GM19035 (cell line): ENCODE data around the gene SEC24C.
"Not testable (repeated sequence)": the region's sequence is repeated elsewhere in the genome, so short reads cannot be mapped to it uniquely, and the experiment has no call there.

Source experiments
- ATAC-seq: cut with Tn5 transposase; IDR thresholded peaks from one replicate; pipeline ENCODE4 v1.9.1; 2021; ENCODE audit not compliant: unreplicated experiment

Gene SEC24C

GRCh38 chr10:73743905-73744663 is at the start of gene SEC24C:
Gene SEC24C (plus strand): TSS chr10:73744372. CDS start chr10:73746833, 2,461 bp downstream.
- peak; percentile 90 for ATAC-seq

- ATAC-seq, result not testable (repeated sequence)
Measured at GRCh38 chr10:73695302-73695701, 48.9 kb upstream of the SEC24C start.

- not testable (repeated sequence) for ATAC-seq
Measured at GRCh38 chr10:73697675-73698159, 46.5 kb upstream of the SEC24C start, which contains the start of gene AGAP5. Gene AGAP5 (minus strand): TSS chr10:73698109. CDS start chr10:73697755, 354 bp downstream.

GRCh38 chr10:73698819-73699218 is 45.4 kb upstream of the SEC24C start:
- ATAC-seq, result not testable (repeated sequence)

GRCh38 chr10:73703924-73704323 is 40.2 kb upstream of the SEC24C start:
- not testable (repeated sequence) for ATAC-seq

GRCh38 chr10:73705506-73706072 is 38.6 kb upstream of the SEC24C start:
- not testable (repeated sequence) for ATAC-seq

GRCh38 chr10:73706488-73706887 is 37.7 kb upstream of the SEC24C start:
- ATAC-seq, result not testable (repeated sequence)

GRCh38 chr10:73707628-73708027 is 36.5 kb upstream of the SEC24C start:
- not testable (repeated sequence) for ATAC-seq

- not testable (repeated sequence) for ATAC-seq
Measured at GRCh38 chr10:73708122-73708521, 36.0 kb upstream of the SEC24C start.

GRCh38 chr10:73711683-73712082 is 32.5 kb upstream of the SEC24C start:
- not testable (repeated sequence) for ATAC-seq

- not testable (repeated sequence) for ATAC-seq
Measured at GRCh38 chr10:73713912-73714311, 30.3 kb upstream of the SEC24C start.

GRCh38 chr10:73714483-73714882 is 29.7 kb upstream of the SEC24C start:
- ATAC-seq, result not testable (repeated sequence)

GRCh38 chr10:73715179-73716156 is 28.7 kb upstream of the SEC24C start:
- ATAC-seq, result not testable (repeated sequence)

GRCh38 chr10:73716251-73716650 is 27.9 kb upstream of the SEC24C start:
- no peak for ATAC-seq

- ATAC-seq, result no peak
Measured at GRCh38 chr10:73717556-73717955, 26.6 kb upstream of the SEC24C start.

- not testable (repeated sequence) for ATAC-seq
Measured at GRCh38 chr10:73720561-73720960, 23.6 kb upstream of the SEC24C start.

GRCh38 chr10:73723516-73723915 is 20.7 kb upstream of the SEC24C start:
- ATAC-seq, result no peak

- not testable (repeated sequence) for ATAC-seq
Measured at GRCh38 chr10:73729781-73730152, 14.4 kb upstream of the SEC24C start.

GRCh38 chr10:73730153-73730906 is 13.8 kb upstream of the SEC24C start:
- peak; percentile 93 for ATAC-seq
